DOHH2 (cell line): ENCODE data around the gene ECD.
A peak's percentile ranks its signal among the peaks of the same experiment; 100 is the strongest.

ENCODE experiments used
- H3F3A ChIP-seq: fragments of 200-600 bp; sonication (generic), shearing (Covaris generic); 2 replicates; pipeline ENCODE4 v1.6.0; 2016; ENCODE audit warnings: antibody characterized with exemption, mild to moderate bottlenecking; ENCODE audit not compliant: control insufficient read depth, insufficient read depth
- H3K27ac ChIP-seq: fragments of 200-600 bp; sonication (generic); 2 replicates; pipeline ENCODE4 v1.5.1; 2014; ENCODE audit warnings: low read depth, mild to moderate bottlenecking, low read length, moderate library complexity
- H3K27me3 ChIP-seq: fragments of 200-600 bp; sonication (generic); 2 replicates; pipeline ENCODE4 v1.6.1; 2014; ENCODE audit warnings: mild to moderate bottlenecking, low read length, mixed read lengths; ENCODE audit not compliant: control insufficient read depth
- H3K36me3 ChIP-seq: fragments of 200-600 bp; sonication (generic); 2 replicates; pipeline ENCODE4 v1.6.1; 2014; ENCODE audit warnings: mild to moderate bottlenecking, low read length, moderate library complexity, mixed read lengths; ENCODE audit not compliant: control insufficient read depth
- H3K4me1 ChIP-seq: fragments of 200-600 bp; sonication (generic); 2 replicates; pipeline ENCODE4 v1.6.1; 2014; ENCODE audit warnings: mild to moderate bottlenecking, low read length, mixed read lengths; ENCODE audit not compliant: control insufficient read depth
- H3K4me2 ChIP-seq: fragments of 200-600 bp; sonication (generic); 2 replicates; pipeline ENCODE4 v1.6.0; 2014; ENCODE audit warnings: mild to moderate bottlenecking, low read length, moderate library complexity
- H3K4me3 ChIP-seq: fragments of 200-600 bp; sonication (generic); 2 replicates; pipeline ENCODE4 v1.5.1; 2014; ENCODE audit warnings: mild to moderate bottlenecking, low read length, mixed read lengths
- H3K79me2 ChIP-seq: fragments of 200-600 bp; sonication (generic); 2 replicates; pipeline ENCODE4 v1.6.1; 2014; ENCODE audit warnings: mild to moderate bottlenecking, low read length, mixed read lengths; ENCODE audit not compliant: control insufficient read depth
- H3K9me2 ChIP-seq: fragments of 200-600 bp; sonication (generic); replicated peaks from 2 replicates; pipeline ENCODE4 v1.6.1; 2014; ENCODE audit warnings: mild to moderate bottlenecking, low read length, mixed read lengths; ENCODE audit not compliant: control insufficient read depth
- H3K9me3 ChIP-seq: fragments of 200-600 bp; sonication (generic); 2 replicates; pipeline ENCODE4 v1.6.1; 2014; ENCODE audit warnings: antibody characterized with exemption, low read length, mixed read lengths; ENCODE audit not compliant: control insufficient read depth, insufficient read depth
- H4K20me1 ChIP-seq: fragments of 200-600 bp; sonication (generic); 2 replicates; pipeline ENCODE4 v1.6.0; 2014; ENCODE audit warnings: low read depth, mild to moderate bottlenecking, antibody characterized with exemption, low read length, moderate library complexity; ENCODE audit not compliant: control insufficient read depth, insufficient read depth
- CTCF ChIP-seq: fragments of 200-600 bp; sonication (generic); IDR thresholded peaks from one replicate; pipeline ENCODE4 v1.5.1; 2014; ENCODE audit warnings: antibody characterized with exemption, mild to moderate bottlenecking, low read depth, low read length; ENCODE audit not compliant: poor library complexity, severe bottlenecking
- EZH2phosphoT487 ChIP-seq: fragments of 200-600 bp; sonication (generic); IDR thresholded peaks from 2 replicates; pipeline ENCODE4 v1.6.1; 2017; ENCODE audit warnings: borderline replicate concordance, mild to moderate bottlenecking, antibody characterized with exemption, low read length, moderate library complexity, mixed read lengths

Gene ECD

GRCh38 chr10:73172867-73173266, 5.1 kb upstream of the ECD start:
- no peak for TF ChIP-seq EZH2phosphoT487
- TF ChIP-seq CTCF, result no peak
- Histone ChIP-seq H3K9me2 (no peaks in the 10 kb centered on the region), H3K4me3 (no peak overlapping the region), H3K4me2 (no peak overlapping the region), H3K27ac (no peak overlapping the region), H3K9me3 (no peaks in the 10 kb centered on the region), H3K4me1 (peaks cover 5% of the 10 kb centered on the region; the same call in 1 of the 2 replicates), H3F3A (0 out of 2 replicates have a peak, but pooled peaks cover 3% of the 10 kb centered on the region), H3K27me3 (no peaks in the 10 kb centered on the region), H3K36me3 (peaks cover 7% of the 10 kb centered on the region), H3K79me2 (peaks cover 15% of the 10 kb centered on the region), H4K20me1 (no peaks in the 10 kb centered on the region)

- H3K4me2 ChIP-seq, result no peak overlapping the region
These were observed 1.5 kb upstream of the ECD start for GRCh38 chr10:73169320-73169719.

GRCh38 chr10:73168465-73168803, 626 bp upstream of the ECD start:
- peaks cover 20% of the 10 kb centered on the region for H3K4me1 ChIP-seq
- peak overlapping the region; percentile 52 for H3K27ac ChIP-seq
- H3K79me2 ChIP-seq, result peaks cover 54% of the 10 kb centered on the region

More at GRCh38 chr10:73169320-73169719, 1.5 kb upstream of the ECD start:
- H3F3A ChIP-seq, result 0 out of 2 replicates have a peak, but pooled peaks cover 3% of the 10 kb centered on the region
- no peaks in the 10 kb centered on the region for H3K9me2 ChIP-seq
- peaks cover 20% of the 10 kb centered on the region for H3K4me1 ChIP-seq
- no peak overlapping the region for H3K4me3 ChIP-seq
- H3K27me3 ChIP-seq, result no peaks in the 10 kb centered on the region
- H3K79me2 ChIP-seq, result peaks cover 49% of the 10 kb centered on the region
- TF ChIP-seq EZH2phosphoT487 (no peak), CTCF (no peak)
- peaks cover 13% of the 10 kb centered on the region for H3K36me3 ChIP-seq
- H3K9me3 ChIP-seq, result no peaks in the 10 kb centered on the region
- H4K20me1 ChIP-seq, result no peaks in the 10 kb centered on the region
- no peak overlapping the region for H3K27ac ChIP-seq

More at GRCh38 chr10:73168465-73168803, 626 bp upstream of the ECD start:
- Histone ChIP-seq H3F3A (0 out of 2 replicates have a peak, but pooled peaks cover 3% of the 10 kb centered on the region), H3K4me2 (peak overlapping the region; percentile 67), H3K9me3 (no peaks in the 10 kb centered on the region), H3K27me3 (no peaks in the 10 kb centered on the region), H3K9me2 (no peaks in the 10 kb centered on the region), H3K36me3 (peaks cover 18% of the 10 kb centered on the region), H4K20me1 (no peaks in the 10 kb centered on the region), H3K4me3 (peak overlapping the region; percentile 98)
- TF ChIP-seq EZH2phosphoT487, result no peak
- TF ChIP-seq CTCF, result no peak
